ENCODE results near the gene SOBP.

DNA sequence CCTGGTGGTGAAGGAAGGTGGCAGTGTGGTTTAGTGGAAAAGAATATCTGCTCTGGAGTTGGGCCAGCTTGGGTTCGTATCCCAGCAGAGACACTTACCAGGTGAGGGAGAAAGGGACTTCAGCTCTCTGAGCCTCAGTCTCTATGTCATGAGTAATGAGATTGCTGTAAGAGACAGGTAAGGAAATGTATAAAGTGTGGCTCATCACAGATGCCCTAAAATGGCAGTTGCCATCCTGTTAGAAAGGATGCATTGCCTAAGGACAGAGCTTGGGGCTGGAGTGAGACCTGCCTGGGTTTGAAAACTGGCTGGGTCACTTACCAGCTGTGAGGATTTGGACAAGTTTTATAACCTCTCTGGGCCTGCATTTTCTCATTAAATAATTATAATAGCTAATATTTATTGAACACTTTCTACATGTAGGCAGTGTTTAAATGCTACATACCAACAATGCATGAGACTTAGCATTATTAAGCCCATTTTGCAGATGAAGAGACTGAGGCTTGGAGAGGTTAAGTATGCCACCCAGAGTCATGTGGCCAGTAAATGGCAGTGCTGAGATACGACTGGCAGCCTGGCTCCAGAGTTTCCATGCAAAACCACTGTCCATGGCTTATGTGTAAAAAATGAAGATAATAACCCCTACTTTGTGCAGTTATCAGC lies 157.0 kb downstream of the SOBP start:
- TF ChIP-seq CTCF (conservative IDR thresholded peaks at IDR 0.05) (no peak), EZH2 (IDR thresholded peaks at IDR 0.05; ENCODE audit: low read depth) (no peak)

Data from PC-9 (cell line).